HG02970 (cell line): Measurements from ENCODE around the gene LEMD2.

Experiments used
- ATAC-seq: cut with Tn5 transposase; IDR thresholded peaks from one replicate; pipeline ENCODE4 v1.9.1; 2021; ENCODE audit warnings: mild to moderate bottlenecking, moderate library complexity, moderate number of reproducible peaks; ENCODE audit not compliant: unreplicated experiment, low FRiP score

Gene LEMD2

GRCh38 chr6:33725891-33726673, 62.8 kb downstream of the LEMD2 start:
- no peak for ATAC-seq

- no peak for ATAC-seq
Observed at GRCh38 chr6:33725222-33725621, 63.7 kb downstream of the LEMD2 start.

- no peak for ATAC-seq
Observed at GRCh38 chr6:33724102-33725023, 64.6 kb downstream of the LEMD2 start.

DNA sequence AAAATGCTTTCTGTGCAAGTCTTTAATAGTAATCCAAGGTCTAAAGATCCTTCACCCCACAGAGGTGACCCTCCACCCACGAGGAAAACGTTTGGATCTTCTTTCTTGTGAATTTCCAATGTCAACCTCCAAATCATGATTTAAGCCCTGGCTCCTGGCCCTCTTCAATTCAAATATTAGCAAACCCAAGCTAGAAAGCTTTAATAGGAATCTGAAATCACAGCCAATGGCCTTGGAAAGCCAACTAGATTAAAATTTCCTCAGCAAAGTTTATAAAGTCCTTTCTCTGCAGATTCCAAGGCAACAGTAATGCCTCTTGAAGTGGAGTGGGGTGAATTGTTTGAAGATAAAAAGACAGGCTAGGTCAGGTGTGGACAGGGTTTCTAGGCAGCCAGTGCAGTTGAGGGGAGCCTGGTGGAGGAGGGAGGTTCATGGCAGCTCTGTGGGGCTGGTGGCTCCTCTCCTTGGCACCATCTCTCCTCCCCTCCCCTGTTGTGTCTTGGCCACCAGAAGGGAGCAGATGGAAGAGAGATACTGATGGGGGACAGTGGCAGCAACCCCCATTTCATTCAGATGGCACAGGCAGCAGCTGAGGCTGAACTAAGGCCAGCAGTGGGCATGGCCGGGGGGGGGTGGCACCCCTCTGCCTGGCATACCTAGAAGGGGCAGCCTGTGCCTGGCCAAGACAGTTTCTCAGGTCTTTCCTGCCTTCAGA, 65.4 kb downstream of the LEMD2 start:
- ATAC-seq: no peak

DNA sequence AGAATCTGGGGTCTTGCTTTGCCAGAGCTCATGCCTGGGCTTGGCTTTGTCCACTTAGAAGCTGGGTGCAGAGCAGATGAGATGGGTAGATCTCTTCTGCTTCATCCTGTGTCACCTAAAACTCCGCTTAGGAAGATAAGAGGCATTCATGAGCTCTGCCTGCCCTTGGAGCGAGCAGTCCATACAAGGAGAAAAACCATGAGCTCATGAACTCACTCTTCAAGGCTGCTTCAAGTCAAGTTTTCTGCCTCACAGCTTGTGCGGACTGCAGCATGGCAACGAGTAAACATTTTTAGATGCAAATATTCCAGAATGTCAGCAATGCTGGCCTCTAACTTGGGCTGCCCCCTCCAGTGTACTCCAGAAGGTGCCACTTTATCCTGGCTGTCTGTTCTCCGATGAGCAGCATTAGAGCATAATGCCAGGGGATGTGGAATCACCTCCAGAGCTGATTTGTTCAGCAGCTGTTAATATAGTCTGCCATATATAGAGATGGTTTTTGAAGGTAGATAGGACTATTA, 66.8 kb downstream of the LEMD2 start:
- ATAC-seq: no peak

DNA sequence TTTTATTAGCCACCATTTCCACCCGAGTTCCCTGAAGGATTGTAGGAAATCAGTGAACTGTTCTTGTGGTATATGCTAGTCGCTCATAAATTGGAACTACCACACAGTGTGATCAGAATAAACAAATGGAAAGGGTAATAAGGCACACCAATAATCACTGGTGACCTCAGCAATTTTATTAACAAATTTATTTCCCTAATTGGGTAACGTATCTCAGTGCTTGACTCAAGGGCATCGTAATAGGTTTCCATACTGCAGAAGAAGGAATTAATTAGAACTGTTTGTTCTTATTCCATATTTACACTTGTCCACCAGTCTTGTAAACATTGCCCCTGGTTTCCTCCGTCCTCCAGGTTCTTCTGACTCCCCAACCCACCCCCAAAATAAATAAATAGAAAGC, 67.4 kb downstream of the LEMD2 start:
- ATAC-seq: no peak
